Panc1 (cell line): ENCODE data around the gene ABCF2. TPM values are rescaled to one million over a fixed set of nuclear protein-coding genes. Genes with fewer than 3 reads are reported as not detected.

Source experiments
- ATAC-seq: fragments of 200-7000 bp; cut with Tn5 transposase; 2 replicates; pipeline ENCODE4 v1.9.1; 2020; ENCODE audit warnings: mild to moderate bottlenecking, moderate library complexity
- BruUV-seq: library from RNA; stranded (reverse); fragments of 400-500 nt; replicated peaks from 2 replicates; lab custom pipeline; 2021; lab: Mats Ljungman, UMichigan
- CTCF ChIA-PET: fragments of 300-600 bp; sonication (Branson Sonifier 250); formaldehyde crosslinking; loops from one replicate; lab custom pipeline; 2022; ENCODE audit warnings: antibody characterized with exemption; lab: Charles Lee
- POLR2A ChIA-PET: fragments of 300-600 bp; sonication (Branson Sonifier 250); formaldehyde crosslinking; loops from one replicate; lab custom pipeline; 2022; ENCODE audit warnings: antibody characterized with exemption; lab: Charles Lee
- DNase-seq: peaks from one replicate; pipeline ENCODE4 v3.0.0-alpha.2; 2010; ENCODE audit warnings: low read depth, low spot score
- H3K27ac ChIP-seq: 2 replicates; pipeline ENCODE4 v1.5.1; 2011; ENCODE audit warnings: mild to moderate bottlenecking, low read length, inconsistent platforms
- H3K27me3 ChIP-seq: fragments of 200-500 bp; sonication (Bioruptor generic); 2 replicates; pipeline ENCODE4 v1.6.0; 2014; ENCODE audit warnings: low read length, inconsistent platforms; ENCODE audit not compliant: control insufficient read depth, insufficient read depth
- H3K36me3 ChIP-seq: fragments of 200-500 bp; sonication (Bioruptor generic); 2 replicates; pipeline ENCODE4 v1.5.1; 2014; ENCODE audit warnings: inconsistent platforms, mild to moderate bottlenecking, low read length, moderate library complexity; ENCODE audit not compliant: control insufficient read depth, insufficient read depth
- H3K4me1 ChIP-seq: 2 replicates; pipeline ENCODE4 v1.5.1; 2011; ENCODE audit warnings: inconsistent platforms, mild to moderate bottlenecking, low read length, moderate library complexity; ENCODE audit not compliant: control insufficient read depth, insufficient read depth
- H3K4me3 ChIP-seq, 2 experiments: 2 replicates each; pipeline ENCODE4 v1.5.1; 2011 to 2012; ENCODE audit warnings: low read depth in 2 of 2, low read length in 2 of 2, mild to moderate bottlenecking in 2 of 2, inconsistent platforms in 1 of 2, moderate library complexity in 1 of 2
- H3K9me3 ChIP-seq: fragments of 200-500 bp; sonication (Bioruptor generic); 2 replicates; pipeline ENCODE4 v1.5.1; 2014; ENCODE audit warnings: low read depth, mild to moderate bottlenecking, inconsistent platforms, low read length, moderate library complexity; ENCODE audit not compliant: control insufficient read depth, insufficient read depth
- CTCF ChIP-seq: fragments of 450-650 bp; IDR thresholded peaks from 2 replicates; pipeline ENCODE4 v1.5.1; 2017; ENCODE audit warnings: mild to moderate bottlenecking
- POLR2AphosphoS5 ChIP-seq: IDR thresholded peaks from 2 replicates; pipeline ENCODE4 v1.6.1; 2012; ENCODE audit warnings: mild to moderate bottlenecking, low read depth, low read length, moderate library complexity
- REST ChIP-seq, 2 experiments: IDR thresholded peaks; 2 replicates each; pipeline ENCODE4 v1.6.1; 2011 to 2012; ENCODE audit warnings: low read depth in 2 of 2, control low read depth in 1 of 2, low read length in 1 of 2, mild to moderate bottlenecking in 1 of 2, moderate library complexity in 1 of 2; ENCODE audit not compliant: insufficient read depth in 1 of 2
- SIN3A ChIP-seq: IDR thresholded peaks from 2 replicates; pipeline ENCODE4 v1.6.1; 2012; ENCODE audit warnings: low read depth, mild to moderate bottlenecking, low read length, moderate library complexity, borderline replicate concordance; ENCODE audit not compliant: insufficient read depth
- TCF7L2 ChIP-seq: IDR thresholded peaks from 2 replicates; pipeline ENCODE4 v1.6.1; 2011; ENCODE audit warnings: mild to moderate bottlenecking, low read depth, low read length, inconsistent platforms
- in situ Hi-C: cut with HindIII; loops from 2 replicates; pipeline ENCODE4 v1.10.0; 2016; ENCODE audit warnings: low sequenced_read_pairs, low pct_unique_long_range_greater_than_20kb
- intact Hi-C: fragments of 100-400 bp; cut with micrococcal nuclease; formaldehyde crosslinking; loops from one replicate; pipeline ENCODE4 v1.10.0; 2022; ENCODE audit not compliant: unreplicated experiment
- total RNA-seq: library from RNA; stranded (reverse); gene quantifications from one replicate; pipeline ENCODE4 v1.2.1, GENCODE V29; 2021; ENCODE audit not compliant: unreplicated experiment

The ABCF2 gene
- total RNA-seq, 1 experiment from 2014 or later, result 64.4 TPM

- intact Hi-C loops, result no loop called here
- CTCF ChIA-PET, result interaction anchor here (0.6 to 1.0 kb wide), 4 partner anchors 11 to 216 kb away, joined by 3 to 6 read pairs (median 4); partner anchors contain the start of genes ABCF2 and CHPF2
- DNase-seq, result no peak
Observed at GRCh38 chr7:151243408-151244195, 16.6 kb upstream of the ABCF2 start.

DNA sequence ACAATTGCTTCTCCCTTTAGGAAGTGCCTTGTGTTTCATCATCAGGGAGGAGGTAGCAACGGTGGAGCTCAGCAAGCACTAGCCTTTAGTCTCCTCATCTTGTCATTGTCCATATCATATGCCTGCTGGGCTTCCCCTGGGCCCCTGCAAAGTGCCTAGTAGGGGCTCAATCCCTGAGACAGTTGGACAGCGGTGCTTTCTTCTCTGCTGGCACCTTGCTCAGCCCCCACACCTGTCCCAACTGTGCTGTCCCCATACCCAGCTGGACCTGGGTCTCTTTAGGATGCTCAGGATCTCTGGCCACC, 16.0 kb upstream of the ABCF2 start:
- no peaks in the 10 kb centered on the region for H3K9me3 ChIP-seq
- DNase-seq (no peak), ATAC-seq (no peak)
- POLR2A ChIA-PET, result interaction anchor here (0.6 kb wide), 1 partner anchor 331 kb away, joined by 5 read pairs; no protein-coding TSS in a partner anchor
- intact Hi-C loops (no loop called here), in situ Hi-C loops (no loop called here)
- no peak overlapping the region for H3K4me3 ChIP-seq
- CTCF ChIA-PET, result interaction anchor here (0.7 kb wide), 1 partner anchor 118 kb away, joined by 6 read pairs; no protein-coding TSS in a partner anchor
- TF ChIP-seq POLR2AphosphoS5 (no peak), TCF7L2 (no peak), REST (IDR thresholded peaks at IDR 0.05; ENCODE audit: insufficient read depth in 1 of 2, low read depth in 2 of 2, low read length in 1 of 2) (no peak), CTCF (no peak), SIN3A (no peak)
- no TSS peak for BruUV-seq
- no peak overlapping the region for H3K27ac ChIP-seq
- peaks cover 24% of the 10 kb centered on the region for H3K4me1 ChIP-seq
- no peaks in the 10 kb centered on the region; the same call in 1 of the 2 replicates for H3K36me3 ChIP-seq
- H3K27me3 ChIP-seq, result no peaks in the 10 kb centered on the region

More at GRCh38 chr7:151243408-151244195, 16.6 kb upstream of the ABCF2 start:
- ATAC-seq, result no peak
- no peak overlapping the region for H3K27ac ChIP-seq
- H3K36me3 ChIP-seq, result no peaks in the 10 kb centered on the region; the same call in 1 of the 2 replicates
- no peaks in the 10 kb centered on the region for H3K27me3 ChIP-seq
- no TSS peak for BruUV-seq
- peaks cover 24% of the 10 kb centered on the region for H3K4me1 ChIP-seq
- H3K4me3 ChIP-seq, result no peak overlapping the region
- TF ChIP-seq SIN3A (no peak), REST (IDR thresholded peaks at IDR 0.05; ENCODE audit: insufficient read depth in 1 of 2, low read depth in 2 of 2, low read length in 1 of 2) (no peak), TCF7L2 (no peak), CTCF (no peak)
- no peaks in the 10 kb centered on the region for H3K9me3 ChIP-seq
- in situ Hi-C loops, result no loop called here
- POLR2A ChIA-PET, result interaction anchor here (0.6 to 0.7 kb wide), 2 partner anchors 53 to 332 kb away, joined by 5 read pairs; no protein-coding TSS in a partner anchor
